GM12878 (cell line): ENCODE measurements around the gene CAMK2A. TPM values are rescaled to one million over a fixed set of nuclear protein-coding genes. Genes with fewer than 3 reads are reported as not detected.

Source experiments
- ATAC-seq: fragments of 200-7000 bp; cut with Tn5 transposase; 3 replicates; pipeline ENCODE4 v1.9.1; 2020; ENCODE audit warnings: mild to moderate bottlenecking, moderate library complexity
- BruUV-seq: library from RNA; stranded (reverse); fragments of 400-500 nt; replicated peaks from 2 replicates; lab custom pipeline; 2021; lab: Mats Ljungman, UMichigan
- CTCF ChIA-PET: fragments of 300-600 bp; sonication (Branson Sonifier 250); formaldehyde crosslinking; extraction: SDS; loops from one replicate; lab custom pipeline; 2021; ENCODE audit warnings: inconsistent platforms; lab: Yijun Ruan, JAX
- POLR2A ChIA-PET: fragments of 350-600 bp; formaldehyde crosslinking; extraction: SDS; loops from one replicate; lab custom pipeline; 2021; ENCODE audit warnings: inconsistent platforms; lab: Charles Lee
- RAD21 ChIA-PET: fragments of 300-600 bp; sonication (Branson Sonifier 250); formaldehyde crosslinking; loops from one replicate; lab custom pipeline; 2023; ENCODE audit warnings: antibody characterized with exemption; ENCODE audit not compliant: unreplicated experiment; lab: Charles Lee
- SMC1A ChIA-PET: fragments of 300-600 bp; sonication (Branson Sonifier 250); formaldehyde crosslinking; loops from one replicate; lab custom pipeline; 2023; ENCODE audit not compliant: unreplicated experiment, uncharacterized antibody; lab: Charles Lee
- DNase-seq: peaks from one replicate; pipeline ENCODE4 v3.0.0-alpha.2; 2011; ENCODE audit warnings: low read depth, low spot score
- FAIRE-seq: peaks from 3 replicates; lab custom pipeline; 2011; peaks lifted over from hg19 to GRCh38; lab: Jason Lieb, UNC
- H2AFZ ChIP-seq: 2 replicates; pipeline ENCODE4 v1.6.0; 2011; ENCODE audit warnings: low read depth, low read length, control low read depth; ENCODE audit not compliant: control insufficient read depth
- H3K27ac ChIP-seq: 2 replicates; pipeline ENCODE4 v1.5.1; 2011; ENCODE audit warnings: control low read depth; ENCODE audit not compliant: control insufficient read depth, insufficient read depth
- H3K27me3 ChIP-seq, 2 experiments: replicated peaks in 1 of 2; 2 replicates each; pipeline versions ENCODE4 v1.6.0 to v1.6.1; 2011; ENCODE audit warnings: low read length in 1 of 2; ENCODE audit not compliant: control insufficient read depth in 2 of 2, insufficient read depth in 2 of 2
- H3K36me3 ChIP-seq, 2 experiments: 2 replicates each; pipeline ENCODE4 v1.5.1; 2011; ENCODE audit warnings: low read length in 1 of 2; ENCODE audit not compliant: control insufficient read depth in 2 of 2, insufficient read depth in 2 of 2
- H3K4me1 ChIP-seq: 2 replicates; pipeline ENCODE4 v1.6.1; 2011; ENCODE audit warnings: mild to moderate bottlenecking, low read length, moderate library complexity, mixed read lengths; ENCODE audit not compliant: control insufficient read depth, insufficient read depth
- H3K4me2 ChIP-seq: 2 replicates; pipeline ENCODE4 v1.6.0; 2011; ENCODE audit warnings: control low read depth; ENCODE audit not compliant: control insufficient read depth, insufficient read depth
- H3K4me3 ChIP-seq: fragments of 200-600 bp; sonication (generic); 2 replicates; pipeline ENCODE4 v1.5.1; 2016
- H3K79me2 ChIP-seq: 2 replicates; pipeline ENCODE4 v1.6.0; 2011; ENCODE audit warnings: low read length; ENCODE audit not compliant: control insufficient read depth, insufficient read depth
- H3K9ac ChIP-seq: 2 replicates; pipeline ENCODE4 v1.8.0; 2011; ENCODE audit warnings: low read length, control low read depth, mixed read lengths; ENCODE audit not compliant: control insufficient read depth, insufficient read depth
- H3K9me3 ChIP-seq: replicated peaks from 3 replicates; pipeline ENCODE4 v1.5.1; 2011; ENCODE audit warnings: mild to moderate bottlenecking, low read length; ENCODE audit not compliant: control insufficient read depth, insufficient read depth
- H4K20me1 ChIP-seq: 2 replicates; pipeline ENCODE4 v1.6.0; 2011; ENCODE audit not compliant: control insufficient read depth, insufficient read depth
- CHD4 ChIP-seq: fragments of 200-600 bp; sonication (generic); IDR thresholded peaks from 2 replicates; pipeline ENCODE4 v1.6.1; 2016; ENCODE audit warnings: mild to moderate bottlenecking
- ETV6 ChIP-seq, 2 experiments: fragments of 450-650 bp in 1 of 2; IDR thresholded peaks in 1 of 2; conservative IDR thresholded peaks in 1 of 2; 2 replicates each; pipeline ENCODE4 v1.6.1; 2014; ENCODE audit warnings: antibody characterized with exemption in 1 of 2, borderline replicate concordance in 1 of 2, low read depth in 1 of 2, mild to moderate bottlenecking in 1 of 2, moderate library complexity in 1 of 2
- GATAD2B ChIP-seq: fragments of 450-650 bp; conservative IDR thresholded peaks from 2 replicates; pipeline ENCODE4 v1.6.1; 2017; ENCODE audit warnings: low read depth, mild to moderate bottlenecking, moderate library complexity
- JUND ChIP-seq: IDR thresholded peaks from 2 replicates; pipeline ENCODE4 v1.6.1; 2012; ENCODE audit warnings: low read depth, mild to moderate bottlenecking, low read length, improper control_type of control experiment, moderate library complexity
- KAT2A ChIP-seq: conservative IDR thresholded peaks from 2 replicates; pipeline ENCODE4 v1.6.1; 2011; ENCODE audit warnings: low read depth, low read length; ENCODE audit not compliant: control insufficient read depth
- MTA3 ChIP-seq: IDR thresholded peaks from 2 replicates; pipeline ENCODE4 v1.6.1; 2012; ENCODE audit warnings: low read length, inconsistent platforms, borderline replicate concordance
- NFIC ChIP-seq: IDR thresholded peaks from 2 replicates; pipeline ENCODE4 v1.6.1; 2012; ENCODE audit warnings: low read depth, mild to moderate bottlenecking, inconsistent platforms, low read length, moderate library complexity
- NFYA ChIP-seq: IDR thresholded peaks from 2 replicates; pipeline ENCODE4 v1.6.1; 2011; ENCODE audit warnings: low read depth, mild to moderate bottlenecking, low read length, improper control_type of control experiment, borderline replicate concordance
- PAX5 ChIP-seq: IDR thresholded peaks from 2 replicates; pipeline ENCODE4 v1.6.1; 2011; ENCODE audit warnings: low read depth, low read length, borderline replicate concordance
- RBBP5 ChIP-seq: fragments of 200-600 bp; sonication (generic); conservative IDR thresholded peaks from 2 replicates; pipeline ENCODE4 v1.6.1; 2016
- RFX5 ChIP-seq: IDR thresholded peaks from 2 replicates; pipeline ENCODE4 v1.6.1; 2011; ENCODE audit warnings: low read depth, low read length, improper control_type of control experiment
- SP1 ChIP-seq: IDR thresholded peaks from one replicate; pipeline ENCODE4 v1.6.1; 2011; ENCODE audit warnings: low read depth, low read length
- STAT1 ChIP-seq: fragments of 450-650 bp; conservative IDR thresholded peaks from 2 replicates; pipeline ENCODE4 v1.6.1; 2014; ENCODE audit warnings: antibody characterized with exemption, mild to moderate bottlenecking
- TAF1 ChIP-seq: IDR thresholded peaks from 2 replicates; pipeline ENCODE4 v1.6.1; 2011; ENCODE audit warnings: mild to moderate bottlenecking, low read depth, low read length, borderline replicate concordance
- ZNF207 ChIP-seq: fragments of 450-650 bp; IDR thresholded peaks from 2 replicates; pipeline ENCODE4 v1.6.1; 2014; ENCODE audit warnings: antibody characterized with exemption, mild to moderate bottlenecking, borderline replicate concordance
- WGBS: methylation state at CpG from one replicate; pipeline ENCODE4 v1.1.6; 2016; ENCODE audit warnings: low lambda C conversion rate; ENCODE audit not compliant: insufficient replicate concordance, insufficient coverage; ENCODE audit errors: missing lambda C conversion rate; 5-methylcytosine and 5-hydroxymethylcytosine counted together
- in situ Hi-C: fragments of 300-500 bp; cut with MboI; formaldehyde crosslinking; loops from 9 replicates; pipeline ENCODE4 v1.14.3; 2018; ENCODE audit warnings: mixed read lengths
- intact Hi-C: fragments of 100-400 bp; cut with micrococcal nuclease; formaldehyde crosslinking; loops from one replicate; pipeline ENCODE4 v1.14.2; 2022; ENCODE audit not compliant: unreplicated experiment
- polyA plus RNA-seq, 11 experiments: library from polyadenylated mRNA; depleted of rRNA in 4 of 11; unstranded in 6 of 11; stranded (reverse) in 5 of 11; fragments of >200 nt; fragmentation: Nextera tagmentation in 4 of 11; fragmentation: Illumina TruSeq in 1 of 11; extraction: Ambion mirVana in 4 of 11; extraction: Trizol in 1 of 11; gene quantifications; 1 replicate in 1 of 11; 2 replicates in 10 of 11; pipeline versions ENCODE4 v1.2.1 to v1.2.3, GENCODE V29; 2011 to 2016; ENCODE audit warnings: inconsistent platforms in 2 of 11, missing spikeins in 2 of 11, low read depth in 1 of 11
- total RNA-seq, 4 experiments: library from RNA; depleted of rRNA in 3 of 4; stranded (reverse); fragments of >200 nt in 3 of 4; fragmentation: Illumina TruSeq in 1 of 4; extraction: Trizol in 1 of 4; gene quantifications; 2 replicates each; pipeline versions ENCODE4 v1.2.1 to v1.2.3, GENCODE V29; 2013 to 2021
- TF ChIP-seq, protein P1 (sequence below): fragments of 150-350 bp; IDR thresholded peaks from 2 replicates; pipeline ENCODE4 v1.6.1; 2014; ENCODE audit warnings: mild to moderate bottlenecking, low read depth, low read length
- TF ChIP-seq, protein P2 (sequence below): fragments of 450-650 bp; IDR thresholded peaks from 2 replicates; pipeline ENCODE4 v1.6.1; 2016; ENCODE audit warnings: mild to moderate bottlenecking
- TF ChIP-seq, protein P3 (sequence below): fragments of 450-650 bp; IDR thresholded peaks from 2 replicates; pipeline ENCODE4 v1.6.1; 2014; ENCODE audit warnings: mild to moderate bottlenecking

The CAMK2A gene
- total and polyA plus RNA-seq, 10 of the 15 experiments (the other 5 are each of a cell fraction or from before 2014, with no cell fraction given) = 0.11 TPM; not detected in 9

DNA sequence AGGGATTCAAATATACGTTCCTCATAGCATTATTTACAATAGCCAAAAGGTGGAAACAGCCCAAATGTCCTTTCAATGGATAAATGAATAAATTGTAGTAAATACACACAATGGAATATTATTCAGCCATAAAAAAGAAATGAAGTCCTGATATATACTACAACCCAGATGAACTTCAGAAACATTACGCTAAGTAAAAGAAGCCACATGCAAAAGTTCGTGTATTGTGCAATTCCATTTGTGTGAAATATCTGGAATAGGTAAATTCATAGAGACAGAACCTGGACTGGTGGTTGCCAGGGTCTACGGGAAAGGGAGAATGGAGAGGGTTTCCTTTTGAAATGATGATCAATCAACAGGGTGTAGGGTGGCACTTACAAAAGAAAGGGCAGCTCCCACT lies 25.7 kb upstream of the CAMK2A start (continued):
- TF ChIP-seq SP1 (no peak), RBBP5 (no peak), ZNF207 (no peak), STAT1 (no peak), CHD4 (no peak), GATAD2B (no peak), PAX5 (no peak), ETV6 (conservative IDR thresholded peaks at IDR 0.05 in 1 of 2, IDR thresholded peaks at IDR 0.05 in 1 of 2; ENCODE audit: borderline replicate concordance in 1 of 2, low read depth in 1 of 2) (no peak), NFIC (no peak)
- TF ChIP-seq, protein P1, sequence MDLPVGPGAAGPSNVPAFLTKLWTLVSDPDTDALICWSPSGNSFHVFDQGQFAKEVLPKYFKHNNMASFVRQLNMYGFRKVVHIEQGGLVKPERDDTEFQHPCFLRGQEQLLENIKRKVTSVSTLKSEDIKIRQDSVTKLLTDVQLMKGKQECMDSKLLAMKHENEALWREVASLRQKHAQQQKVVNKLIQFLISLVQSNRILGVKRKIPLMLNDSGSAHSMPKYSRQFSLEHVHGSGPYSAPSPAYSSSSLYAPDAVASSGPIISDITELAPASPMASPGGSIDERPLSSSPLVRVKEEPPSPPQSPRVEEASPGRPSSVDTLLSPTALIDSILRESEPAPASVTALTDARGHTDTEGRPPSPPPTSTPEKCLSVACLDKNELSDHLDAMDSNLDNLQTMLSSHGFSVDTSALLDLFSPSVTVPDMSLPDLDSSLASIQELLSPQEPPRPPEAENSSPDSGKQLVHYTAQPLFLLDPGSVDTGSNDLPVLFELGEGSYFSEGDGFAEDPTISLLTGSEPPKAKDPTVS = no peak

DNA sequence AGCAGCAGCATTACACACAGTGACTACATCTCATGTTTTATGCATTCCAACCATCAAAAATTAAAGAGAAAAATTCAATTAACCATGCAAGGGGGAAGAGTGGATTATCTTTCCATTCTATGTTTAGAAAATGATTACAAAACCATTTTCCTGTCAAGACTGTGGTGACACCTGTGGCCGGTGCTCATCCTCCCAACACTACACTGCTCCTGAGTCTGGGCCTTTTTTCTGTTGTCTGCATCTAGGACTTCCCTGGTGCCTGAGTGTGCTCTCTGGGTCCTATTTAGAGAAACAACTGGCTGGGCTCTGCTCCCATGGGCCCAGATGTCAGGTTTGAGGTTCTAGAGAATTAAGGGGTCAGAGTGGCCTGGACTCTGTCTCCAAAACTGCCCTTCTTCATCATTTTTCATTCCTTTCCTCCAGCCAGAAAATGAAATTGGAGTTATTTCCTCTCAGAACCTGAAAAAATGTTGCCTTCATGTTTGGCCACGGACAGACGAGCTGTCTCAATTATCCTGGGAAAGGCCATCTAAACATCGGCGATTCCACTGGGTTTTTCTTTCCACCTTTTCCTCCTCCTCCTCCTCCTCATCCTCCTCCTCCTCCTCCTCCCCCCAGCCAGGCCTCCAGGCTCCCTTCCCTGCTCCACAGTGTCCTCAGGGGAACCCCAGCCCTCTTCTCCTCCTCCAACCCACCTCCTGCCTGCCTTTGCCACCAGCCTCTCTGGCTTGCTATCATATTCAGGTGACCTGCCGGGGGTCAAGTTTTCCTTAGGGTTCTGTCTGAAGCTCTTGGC lies 24.5 kb upstream of the CAMK2A start:
- Histone ChIP-seq H3K9me3 (no peaks in the 10 kb centered on the region), H3K9ac (no peak overlapping the region), H3K27ac (no peak overlapping the region), H3K36me3 (no peaks in the 10 kb centered on the region), H3K4me3 (no peak overlapping the region), H3K4me1 (no peaks in the 10 kb centered on the region), H3K4me2 (no peak overlapping the region), H3K79me2 (no peaks in the 10 kb centered on the region), H4K20me1 (no peaks in the 10 kb centered on the region), H3K27me3 (peaks cover 4 to 6% of the 10 kb centered on the region in 2 experiments; a peak in 3 of 4 replicates), H2AFZ (no peak overlapping the region)
- no peak for ATAC-seq
- BruUV-seq = no TSS peak
- SMC1A ChIA-PET = interaction anchor here (0.6 kb wide), 1 partner anchor 22 kb away, joined by 4 read pairs; no protein-coding TSS in a partner anchor
- no peak for DNase-seq
- RAD21 ChIA-PET = no interaction called here
- CTCF ChIA-PET = no interaction called here
- in situ Hi-C loops = no loop called here
- FAIRE-seq = no peak
- WGBS = 56% methylated on average over 6 of the region's 6 CpGs
- intact Hi-C loops = no loop called here
- POLR2A ChIA-PET = no interaction called here
- TF ChIP-seq, protein P2, sequence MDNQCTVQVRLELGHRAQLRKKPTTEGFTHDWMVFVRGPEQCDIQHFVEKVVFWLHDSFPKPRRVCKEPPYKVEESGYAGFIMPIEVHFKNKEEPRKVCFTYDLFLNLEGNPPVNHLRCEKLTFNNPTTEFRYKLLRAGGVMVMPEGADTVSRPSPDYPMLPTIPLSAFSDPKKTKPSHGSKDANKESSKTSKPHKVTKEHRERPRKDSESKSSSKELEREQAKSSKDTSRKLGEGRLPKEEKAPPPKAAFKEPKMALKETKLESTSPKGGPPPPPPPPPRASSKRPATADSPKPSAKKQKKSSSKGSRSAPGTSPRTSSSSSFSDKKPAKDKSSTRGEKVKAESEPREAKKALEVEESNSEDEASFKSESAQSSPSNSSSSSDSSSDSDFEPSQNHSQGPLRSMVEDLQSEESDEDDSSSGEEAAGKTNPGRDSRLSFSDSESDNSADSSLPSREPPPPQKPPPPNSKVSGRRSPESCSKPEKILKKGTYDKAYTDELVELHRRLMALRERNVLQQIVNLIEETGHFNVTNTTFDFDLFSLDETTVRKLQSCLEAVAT = no peak
- TF ChIP-seq TAF1 (no peak), JUND (no peak), RFX5 (no peak), NFYA (no peak), KAT2A (no peak), MTA3 (no peak)
- TF ChIP-seq, protein P3, sequence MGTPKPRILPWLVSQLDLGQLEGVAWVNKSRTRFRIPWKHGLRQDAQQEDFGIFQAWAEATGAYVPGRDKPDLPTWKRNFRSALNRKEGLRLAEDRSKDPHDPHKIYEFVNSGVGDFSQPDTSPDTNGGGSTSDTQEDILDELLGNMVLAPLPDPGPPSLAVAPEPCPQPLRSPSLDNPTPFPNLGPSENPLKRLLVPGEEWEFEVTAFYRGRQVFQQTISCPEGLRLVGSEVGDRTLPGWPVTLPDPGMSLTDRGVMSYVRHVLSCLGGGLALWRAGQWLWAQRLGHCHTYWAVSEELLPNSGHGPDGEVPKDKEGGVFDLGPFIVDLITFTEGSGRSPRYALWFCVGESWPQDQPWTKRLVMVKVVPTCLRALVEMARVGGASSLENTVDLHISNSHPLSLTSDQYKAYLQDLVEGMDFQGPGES = no peak
